Activated naive CD8-positive, alpha-beta T cell treated with anti-CD3 and anti-CD28 coated beads, Interleukin-2, amount 50 U/mL, for 24 hours (primary cell): Measurements from ENCODE around the gene ASCL2.

Experiments
- ATAC-seq: fragments of 150-1000 bp; cut with Tn5 transposase; one replicate; pipeline ENCODE4 v1.10.0; 2021
- DNase-seq: peaks from one replicate; pipeline ENCODE4 v3.0.0; 2021
- H3K27ac Mint-ChIP-seq: one replicate; pipeline ENCODE4 v1.8.0; 2021; ENCODE audit warnings: mild to moderate bottlenecking, mixed read lengths
- H3K27me3 Mint-ChIP-seq: one replicate; pipeline ENCODE4 v1.8.0; 2021; ENCODE audit warnings: mixed read lengths
- H3K36me3 Mint-ChIP-seq: one replicate; pipeline ENCODE4 v1.8.0; 2021; ENCODE audit warnings: low read depth, mixed read lengths
- H3K4me1 Mint-ChIP-seq: one replicate; pipeline ENCODE4 v1.8.0; 2021; ENCODE audit warnings: mixed read lengths
- H3K4me3 Mint-ChIP-seq: one replicate; pipeline ENCODE4 v1.8.0; 2021; ENCODE audit warnings: mild to moderate bottlenecking, moderate library complexity, mixed read lengths
- H3K9me3 Mint-ChIP-seq: one replicate; pipeline ENCODE4 v1.8.0; 2021; ENCODE audit warnings: mixed read lengths

Gene ASCL2

GRCh38 chr11:2229713-2230297, 40.6 kb downstream of the ASCL2 start:
- H3K27ac Mint-ChIP-seq = no peak overlapping the region
- no peak for ATAC-seq
- H3K27me3 Mint-ChIP-seq = peaks cover 11% of the 10 kb centered on the region
- no peaks in the 10 kb centered on the region for H3K4me1 Mint-ChIP-seq
- no peak for DNase-seq
- peaks cover 18% of the 10 kb centered on the region for H3K9me3 Mint-ChIP-seq
- H3K36me3 Mint-ChIP-seq = peaks cover 5% of the 10 kb centered on the region
- no peak overlapping the region for H3K4me3 Mint-ChIP-seq

GRCh38 chr11:2224254-2224653, 46.1 kb downstream of the ASCL2 start:
- H3K36me3 Mint-ChIP-seq = peaks cover 3% of the 10 kb centered on the region
- H3K27me3 Mint-ChIP-seq = peaks cover 12% of the 10 kb centered on the region
- H3K4me3 Mint-ChIP-seq = no peak overlapping the region
- ATAC-seq = no peak
- H3K27ac Mint-ChIP-seq = no peak overlapping the region
- H3K4me1 Mint-ChIP-seq = no peaks in the 10 kb centered on the region
- H3K9me3 Mint-ChIP-seq = peaks cover 14% of the 10 kb centered on the region
- no peak for DNase-seq

- Mint-ChIP-seq H3K27me3 (peaks cover 12% of the 10 kb centered on the region), H3K4me1 (no peaks in the 10 kb centered on the region), H3K4me3 (no peak overlapping the region), H3K27ac (no peak overlapping the region), H3K9me3 (peaks cover 10% of the 10 kb centered on the region), H3K36me3 (peaks cover 3% of the 10 kb centered on the region)
- no peak for ATAC-seq
- DNase-seq = no peak
Observed at GRCh38 chr11:2223153-2223794, 47.1 kb downstream of the ASCL2 start.

- peaks cover 12% of the 10 kb centered on the region for H3K27me3 Mint-ChIP-seq
- no peak overlapping the region for H3K4me3 Mint-ChIP-seq
- no peak overlapping the region for H3K27ac Mint-ChIP-seq
- no peak for DNase-seq
- no peaks in the 10 kb centered on the region for H3K4me1 Mint-ChIP-seq
- H3K36me3 Mint-ChIP-seq = peaks cover 3% of the 10 kb centered on the region
- ATAC-seq = no peak
- peaks cover 10% of the 10 kb centered on the region for H3K9me3 Mint-ChIP-seq
Observed at GRCh38 chr11:2222451-2222850, 47.9 kb downstream of the ASCL2 start.

GRCh38 chr11:2221591-2221990, 48.8 kb downstream of the ASCL2 start:
- H3K4me1 Mint-ChIP-seq = no peaks in the 10 kb centered on the region
- ATAC-seq (no peak), DNase-seq (no peak)
- no peak overlapping the region for H3K27ac Mint-ChIP-seq
- H3K27me3 Mint-ChIP-seq = peaks cover 12% of the 10 kb centered on the region
- peaks cover 10% of the 10 kb centered on the region for H3K9me3 Mint-ChIP-seq
- peaks cover 3% of the 10 kb centered on the region for H3K36me3 Mint-ChIP-seq
- no peak overlapping the region for H3K4me3 Mint-ChIP-seq

- DNase-seq (no peak), ATAC-seq (no peak)
- H3K9me3 Mint-ChIP-seq = peaks cover 10% of the 10 kb centered on the region
- H3K4me3 Mint-ChIP-seq = no peak overlapping the region
- no peaks in the 10 kb centered on the region for H3K4me1 Mint-ChIP-seq
- H3K27ac Mint-ChIP-seq = no peak overlapping the region
- H3K27me3 Mint-ChIP-seq = peaks cover 12% of the 10 kb centered on the region
- H3K36me3 Mint-ChIP-seq = peaks cover 3% of the 10 kb centered on the region
Observed at GRCh38 chr11:2221024-2221423, 49.4 kb downstream of the ASCL2 start.

GRCh38 chr11:2220173-2220771, 50.1 kb downstream of the ASCL2 start:
- H3K4me1 Mint-ChIP-seq = no peaks in the 10 kb centered on the region
- peaks cover 10% of the 10 kb centered on the region for H3K9me3 Mint-ChIP-seq
- H3K4me3 Mint-ChIP-seq = no peak overlapping the region
- H3K27ac Mint-ChIP-seq = no peak overlapping the region
- peaks cover 12% of the 10 kb centered on the region for H3K27me3 Mint-ChIP-seq
- no peak for ATAC-seq
- H3K36me3 Mint-ChIP-seq = peaks cover 3% of the 10 kb centered on the region
- DNase-seq = no peak

DNA sequence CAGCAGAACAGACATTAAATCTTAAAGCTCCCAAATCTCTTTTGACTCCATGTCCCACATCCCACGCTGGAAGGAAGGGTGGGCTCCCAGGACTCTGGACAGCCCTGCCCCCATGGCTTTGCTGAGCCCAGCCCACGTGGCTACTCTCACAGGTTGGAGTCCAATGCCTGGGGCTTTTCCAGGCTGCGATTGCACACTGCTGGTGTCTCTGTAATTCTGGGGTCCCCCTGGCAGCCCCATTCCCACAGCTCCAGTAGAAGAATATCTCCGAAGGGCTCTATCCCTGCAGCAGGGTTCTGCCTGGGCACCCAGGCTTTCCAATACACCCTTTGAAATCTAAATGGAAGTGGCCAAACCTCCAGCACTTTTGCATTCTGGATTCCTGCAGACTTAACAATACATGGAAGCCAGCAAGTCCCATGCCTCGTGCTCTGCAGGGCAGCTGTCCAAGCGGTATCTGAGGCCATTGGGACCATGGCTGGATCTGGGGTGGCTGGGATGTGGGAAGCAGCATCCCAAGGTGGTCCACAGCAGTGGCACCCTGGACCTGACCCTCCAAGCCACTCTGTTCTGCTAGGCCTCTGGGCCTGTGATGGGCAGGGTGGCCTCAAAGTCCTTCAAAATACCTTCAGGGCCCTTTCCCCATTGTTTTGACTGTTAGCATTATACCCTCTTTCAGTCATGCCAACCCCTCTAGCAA, 50.9 kb downstream of the ASCL2 start:
- H3K4me3 Mint-ChIP-seq = no peak overlapping the region
- no peak overlapping the region for H3K27ac Mint-ChIP-seq
- DNase-seq = no peak
- H3K9me3 Mint-ChIP-seq = peaks cover 9% of the 10 kb centered on the region
- H3K36me3 Mint-ChIP-seq = peaks cover 3% of the 10 kb centered on the region
- no peak for ATAC-seq
- peaks cover 11% of the 10 kb centered on the region for H3K27me3 Mint-ChIP-seq
- peaks cover under 1% of the 10 kb centered on the region for H3K4me1 Mint-ChIP-seq
